Activated T-helper 1 cell treated with anti-CD3 and anti-CD28 coated beads, Interleukin-2, amount 50 U/mL, for 16 hours (primary cell): ENCODE results near the gene RASGRP1.

ENCODE experiments used
- DNase-seq, 2 donors: peaks; one replicate each; pipeline ENCODE4 v3.0.0-alpha.2; 2020; ENCODE audit warnings: low read depth in 1 of 2, low spot score in 1 of 2

Gene RASGRP1

DNA sequence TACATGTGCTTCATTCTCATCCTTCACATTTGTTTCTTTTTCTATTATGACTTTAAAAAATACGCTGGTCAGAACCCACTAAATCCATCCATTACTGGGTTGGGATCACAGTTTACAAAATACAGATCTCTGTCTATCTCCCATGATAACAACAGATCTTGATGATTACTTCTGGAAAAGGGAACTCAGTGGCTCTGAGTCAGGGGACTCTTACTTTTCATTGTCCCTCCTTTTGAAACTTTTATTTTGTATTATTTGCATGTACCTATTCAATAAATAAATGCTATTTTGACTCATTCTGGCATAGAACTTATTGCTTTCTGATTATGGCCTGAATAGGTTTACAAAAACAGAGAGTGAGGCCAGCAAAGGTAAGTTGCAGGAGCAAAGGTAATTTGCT, 11.6 kb upstream of the RASGRP1 start:
- DNase-seq: no peak

GRCh38 chr15:38565287-38565670, 665 bp upstream of the RASGRP1 start:
- no peak for DNase-seq

GRCh38 chr15:38563723-38564519, 693 bp downstream of the RASGRP1 start:
- peak; percentile 79 to 82 for DNase-seq

DNA sequence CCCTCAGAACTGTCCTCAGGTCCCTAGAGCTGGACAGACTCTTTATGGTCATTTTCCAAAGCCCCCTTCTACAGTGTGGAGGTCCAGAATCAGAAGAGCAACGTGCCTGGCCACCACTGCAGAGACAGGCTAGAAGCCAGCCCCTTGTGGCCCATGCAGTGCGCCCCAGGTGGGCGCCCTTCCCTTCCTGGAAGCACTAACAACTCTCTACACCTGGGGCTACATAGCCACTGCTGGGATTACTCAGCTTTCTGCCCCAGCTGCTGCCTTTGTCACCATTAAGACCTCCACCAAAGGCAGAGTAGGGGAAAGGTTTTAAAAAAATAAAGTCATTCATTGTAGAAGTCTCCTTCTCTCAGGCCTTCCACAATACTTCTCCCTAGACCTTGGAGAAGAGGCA, 2.3 kb downstream of the RASGRP1 start:
- DNase-seq: no peak

- DNase-seq: no peak
Measured at GRCh38 chr15:38560456-38560926, 4.1 kb downstream of the RASGRP1 start.

DNA sequence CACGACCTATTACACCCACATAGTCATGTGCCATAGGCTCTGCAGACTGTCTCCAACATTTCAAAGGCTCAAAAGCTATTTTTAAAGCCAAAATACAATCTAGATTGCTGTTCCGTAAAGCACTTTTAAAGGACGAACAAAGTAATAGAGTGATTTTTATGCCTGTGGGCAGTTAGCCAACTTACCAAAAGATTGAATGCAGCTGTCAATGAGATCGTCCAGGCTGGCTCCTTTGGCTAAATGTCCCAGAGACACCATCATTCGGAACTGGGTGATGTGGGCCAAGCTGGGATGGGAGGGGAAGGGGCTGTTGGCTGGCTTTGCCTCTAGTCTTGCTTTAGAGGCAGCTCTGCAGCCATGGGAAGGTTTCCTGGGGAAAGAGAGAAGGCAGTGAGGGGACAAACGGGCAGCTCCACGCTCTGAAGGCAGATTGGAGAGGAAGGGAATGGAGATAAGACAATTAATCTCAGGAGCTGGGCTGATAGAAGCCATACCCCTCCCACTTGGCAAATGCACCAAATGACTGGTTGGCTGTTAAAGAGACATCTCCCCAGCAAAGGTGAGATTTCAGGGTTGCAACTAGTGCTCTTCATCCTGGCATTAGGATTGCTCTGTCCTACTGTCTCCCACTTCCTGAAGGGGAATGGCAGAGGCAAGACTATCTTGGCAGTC, 4.8 kb downstream of the RASGRP1 start:
- DNase-seq: no peak

GRCh38 chr15:38559131-38559530, 5.5 kb downstream of the RASGRP1 start:
- DNase-seq: no peak

DNA sequence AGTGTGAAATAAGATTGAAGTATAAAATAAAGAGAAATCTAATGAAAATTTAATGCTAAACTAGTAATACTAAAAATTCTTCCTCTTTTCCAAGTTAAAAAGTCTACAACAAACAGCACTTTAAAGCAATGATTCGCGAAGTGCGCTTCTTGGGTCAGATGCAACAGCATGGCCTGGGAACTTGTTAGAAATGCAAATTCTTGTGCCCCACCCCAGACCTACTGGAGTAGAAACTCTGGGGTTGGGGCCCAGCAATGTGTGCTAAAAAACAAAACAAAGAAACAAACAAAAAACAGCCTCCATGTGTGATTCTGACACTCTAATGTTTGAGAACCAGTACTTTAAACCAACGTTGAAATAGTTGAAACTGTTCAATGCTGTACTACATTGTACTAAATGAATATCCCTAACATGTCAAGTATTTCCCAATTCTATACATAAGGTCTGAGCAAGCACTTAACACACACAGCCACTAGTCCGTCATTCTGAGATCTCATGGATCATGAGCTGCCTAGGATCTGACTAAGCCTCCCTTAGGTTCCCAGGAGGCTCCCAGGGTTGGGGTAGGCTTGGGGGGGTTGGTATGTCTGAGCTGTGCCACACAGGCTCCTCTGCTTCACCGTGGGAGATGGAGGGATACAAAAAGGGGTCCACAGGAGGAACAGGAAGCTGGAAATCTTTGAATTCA, 6.1 kb downstream of the RASGRP1 start:
- no peak for DNase-seq

- DNase-seq: no peak
Measured at GRCh38 chr15:38557921-38558320, 6.7 kb downstream of the RASGRP1 start.

- no peak for DNase-seq
Measured at GRCh38 chr15:38555686-38556334, 8.8 kb downstream of the RASGRP1 start.

DNA sequence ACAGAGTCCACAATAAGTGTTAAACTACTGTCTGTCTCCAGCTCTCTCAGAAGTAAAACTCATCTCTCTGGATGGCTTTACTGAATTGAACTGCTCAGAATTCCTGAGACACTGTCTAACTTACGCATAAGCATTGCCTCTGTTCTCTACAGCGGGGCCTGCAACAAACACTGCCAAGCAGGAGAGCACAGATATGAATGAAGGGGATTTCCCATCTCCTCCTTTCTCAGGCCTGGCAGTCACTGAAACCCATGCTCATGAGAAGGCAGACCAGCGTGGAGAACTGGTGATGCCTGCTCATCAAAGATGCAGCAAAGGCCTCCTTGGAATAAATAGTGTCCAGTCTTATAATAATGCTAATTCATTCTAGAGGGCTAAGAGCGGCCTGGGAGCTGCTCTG, 10.3 kb downstream of the RASGRP1 start:
- no peak for DNase-seq

DNA sequence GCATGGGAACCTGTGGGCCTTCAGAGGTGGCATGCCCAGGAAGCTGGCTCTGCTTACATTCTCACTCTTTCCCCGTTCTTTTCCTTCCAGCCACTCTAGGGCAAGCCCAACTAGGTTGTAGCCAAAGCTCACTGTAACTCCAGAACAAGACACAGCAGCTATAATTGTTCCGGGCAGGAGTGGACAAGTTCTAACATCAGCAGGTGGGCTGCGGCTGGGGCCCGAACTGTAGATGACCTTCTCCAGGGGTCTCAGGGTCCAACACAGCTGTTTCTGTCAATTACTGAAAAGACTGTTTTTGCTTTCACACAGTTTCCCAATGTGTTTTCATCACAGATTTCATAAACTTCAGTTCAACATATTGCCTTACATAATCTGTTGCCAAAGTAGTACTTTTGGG, 11.5 kb downstream of the RASGRP1 start:
- no peak for DNase-seq

GRCh38 chr15:38551720-38552648, 12.6 kb downstream of the RASGRP1 start:
- no peak for DNase-seq

DNA sequence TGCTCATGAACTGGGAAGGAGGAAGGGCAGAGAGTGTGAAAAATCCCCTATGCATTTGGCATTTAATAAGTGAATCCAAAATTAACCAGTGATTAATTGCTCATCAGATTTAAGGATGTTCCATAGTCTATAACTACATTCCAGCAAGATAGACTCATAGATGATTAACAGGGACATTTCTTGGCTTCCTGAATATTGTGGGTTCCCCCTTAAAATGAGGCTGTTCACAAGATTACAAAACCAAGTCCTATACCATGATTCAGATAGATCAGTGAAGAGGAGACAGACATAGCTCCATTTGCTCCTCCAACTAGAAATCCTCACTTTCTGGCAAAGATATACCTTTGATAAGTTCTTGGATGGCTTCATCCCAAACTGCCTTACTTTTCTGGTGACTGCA, 15.4 kb downstream of the RASGRP1 start:
- no peak for DNase-seq

DNA sequence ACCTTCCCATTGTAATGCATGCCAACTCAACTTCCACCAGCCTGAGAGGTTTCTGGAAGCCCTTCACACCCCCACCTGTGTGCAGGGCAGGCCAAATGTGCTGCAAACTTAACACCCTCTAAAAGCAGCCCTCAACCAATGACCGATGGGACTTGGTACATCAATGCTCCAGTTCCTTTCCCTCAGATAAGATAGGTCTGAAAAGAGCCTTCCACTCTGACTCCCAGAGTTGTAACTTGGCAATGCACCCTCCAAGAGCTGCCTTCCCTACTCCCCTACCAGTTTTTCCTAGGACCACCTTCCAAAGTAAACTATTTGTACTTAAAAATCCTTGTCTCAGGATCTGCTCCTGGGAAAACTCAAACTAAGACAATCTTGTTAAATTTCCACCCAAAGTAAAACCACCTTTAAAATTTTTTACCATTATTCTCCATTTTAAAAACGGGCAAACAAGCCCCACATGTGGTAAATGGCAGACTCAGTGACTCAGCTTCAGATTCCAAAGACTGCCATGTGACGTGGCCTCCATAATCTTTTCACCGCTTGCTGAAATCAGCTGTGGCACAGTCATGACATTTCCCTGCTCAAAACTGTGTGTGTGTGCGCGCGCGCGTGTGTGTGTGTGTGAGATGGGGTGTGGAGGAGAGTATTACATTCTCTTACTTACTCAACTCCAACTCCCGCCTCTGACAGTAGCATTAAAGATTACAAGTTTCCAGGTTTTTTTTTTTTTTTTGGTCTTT, 17.2 kb downstream of the RASGRP1 start:
- no peak for DNase-seq

DNA sequence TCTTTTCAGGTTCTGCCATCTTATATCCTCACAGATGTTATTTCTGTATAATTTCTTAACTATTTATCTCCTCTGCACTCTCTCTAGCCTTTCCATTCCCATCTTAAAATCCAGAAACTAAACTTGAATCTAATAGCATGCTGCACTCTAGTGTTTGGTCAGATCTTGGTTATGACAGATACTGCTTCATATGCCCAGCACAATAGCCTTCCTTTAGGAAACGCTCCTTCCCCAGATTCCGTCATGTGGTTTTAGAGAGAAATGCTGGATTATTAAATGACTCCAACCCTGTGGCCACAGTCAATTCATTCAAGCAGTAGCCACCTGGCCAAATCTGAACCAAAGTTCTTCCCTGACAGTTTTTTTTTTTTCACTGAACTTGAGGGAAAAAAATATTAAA, 19.4 kb downstream of the RASGRP1 start:
- no peak for DNase-seq

GRCh38 chr15:38541026-38541425, 23.6 kb downstream of the RASGRP1 start:
- no peak for DNase-seq

DNA sequence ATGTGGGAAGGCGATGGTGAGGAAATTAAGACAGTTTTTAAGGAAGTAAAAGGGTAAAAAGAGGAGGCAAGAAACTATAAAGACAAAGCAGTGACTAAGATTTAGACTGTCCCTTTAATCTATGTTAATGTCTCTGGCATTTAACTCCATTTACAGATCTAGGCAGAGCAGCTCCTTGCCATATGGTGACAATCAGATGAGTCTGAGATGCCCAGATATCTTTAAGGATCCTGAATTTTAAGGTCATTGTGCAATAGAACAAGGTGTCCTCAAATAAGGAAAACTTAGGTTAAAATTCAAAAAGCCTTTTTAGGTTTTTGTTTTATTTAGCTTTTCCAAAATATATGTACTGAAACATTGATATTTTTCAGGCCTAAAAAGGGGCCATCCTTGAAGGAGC, 24.1 kb downstream of the RASGRP1 start:
- no peak for DNase-seq

- DNase-seq: no peak
Measured at GRCh38 chr15:38539008-38539343, 25.6 kb downstream of the RASGRP1 start.
